ENCODE data around the gene BRDT.
A peak's percentile ranks its signal among the peaks of the same experiment; 100 is the strongest.

Gene BRDT

DNA sequence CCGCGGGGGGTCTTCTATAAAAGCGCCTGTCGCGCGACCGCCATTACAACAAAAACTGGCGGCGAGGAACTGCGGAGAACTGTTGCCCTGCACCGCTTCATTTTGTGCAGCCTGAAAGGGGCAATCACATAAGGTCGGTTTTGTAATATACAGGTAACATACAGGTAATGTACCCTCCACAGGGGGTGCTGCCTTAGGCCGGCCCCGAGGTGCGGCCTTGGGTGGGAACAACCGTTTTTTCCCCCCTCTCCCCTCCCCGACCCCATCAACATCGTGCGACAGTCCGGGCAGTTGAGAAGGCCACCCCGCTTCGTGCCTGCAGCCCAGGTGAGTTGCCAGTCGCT lies at the start of gene BRDT:
Gene BRDT (plus strand): TSS at position 46 of the 344 bp plus-strand sequence. CDS start 13,354 bp downstream, outside the sequence.
- DNase-seq: no peak

DNA sequence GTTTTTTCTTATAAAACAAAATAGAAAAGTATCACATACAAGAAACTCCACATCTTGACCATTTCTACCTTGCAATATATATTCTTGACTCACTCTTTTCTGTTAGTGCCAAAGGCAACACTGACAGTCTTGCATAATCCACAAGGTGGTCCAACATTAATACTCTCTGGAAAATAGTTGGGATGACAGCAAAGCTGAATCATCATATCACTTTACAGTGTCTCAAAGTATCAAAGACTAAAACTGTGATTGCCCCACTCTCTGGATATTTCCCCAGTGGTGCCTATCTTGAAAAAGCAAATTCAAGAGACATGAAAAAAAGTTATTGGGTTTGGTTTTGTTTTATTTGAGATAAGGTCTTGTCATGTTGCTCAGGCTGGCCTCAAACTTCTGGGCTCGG lies 48.6 kb upstream of the BRDT start:
- DNase-seq: no peak

DNA sequence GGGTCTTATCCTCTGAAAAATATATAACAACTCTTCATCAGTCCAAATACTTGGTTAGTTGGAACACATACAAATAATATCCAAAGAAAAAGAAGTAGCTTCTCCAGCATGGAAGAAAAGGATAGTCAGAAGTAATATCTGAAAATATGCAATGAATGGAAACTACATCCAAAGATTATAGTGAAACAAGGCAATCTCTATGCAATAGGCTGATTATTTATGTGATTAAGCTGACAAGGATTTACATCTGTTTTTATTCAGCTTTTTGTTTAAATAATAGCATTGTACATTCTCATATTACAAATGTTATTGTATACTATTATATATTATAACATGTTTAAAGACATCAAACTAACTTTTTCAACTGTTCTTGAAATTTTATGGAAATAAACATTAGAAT lies 48.0 kb upstream of the BRDT start:
- DNase-seq: no peak

DNA sequence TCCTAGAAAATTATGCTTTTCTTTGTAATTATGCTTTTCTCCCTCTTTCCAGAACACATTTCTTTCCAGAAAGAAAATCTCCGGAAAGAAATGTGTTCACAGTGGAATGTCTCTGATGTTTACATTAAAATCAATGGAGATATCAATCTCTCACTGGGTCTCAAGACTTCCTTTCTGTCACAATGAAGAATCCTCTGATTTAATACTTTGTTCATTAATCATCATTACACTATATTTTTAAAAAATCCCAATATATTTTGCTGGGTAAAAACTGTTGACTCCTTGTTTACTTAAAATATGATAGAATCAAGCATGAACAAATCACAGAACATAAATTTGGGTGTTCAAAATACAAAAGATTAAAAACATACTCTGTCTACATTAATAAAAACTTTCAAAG lies 36.9 kb upstream of the BRDT start:
- no peak for DNase-seq

DNA sequence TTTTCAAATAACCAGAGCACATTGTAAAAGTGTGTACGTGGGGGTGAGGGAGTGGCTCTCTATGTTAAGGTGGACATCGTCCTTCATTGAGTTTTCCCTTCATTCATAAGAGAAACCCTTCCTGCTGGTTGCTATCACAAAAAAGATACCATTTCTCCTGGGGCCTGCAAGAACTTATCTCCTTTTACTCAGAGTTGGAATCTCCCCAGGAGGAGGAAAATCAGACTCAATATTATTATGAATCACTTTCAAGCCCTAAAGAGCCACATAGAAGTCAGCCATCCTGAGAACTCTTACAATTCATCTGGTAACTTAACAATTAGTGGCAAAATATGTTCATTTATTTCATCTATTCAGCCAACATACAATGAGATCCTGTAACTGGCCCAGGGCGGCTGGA lies 36.2 kb upstream of the BRDT start:
- DNase-seq: no peak

DNA sequence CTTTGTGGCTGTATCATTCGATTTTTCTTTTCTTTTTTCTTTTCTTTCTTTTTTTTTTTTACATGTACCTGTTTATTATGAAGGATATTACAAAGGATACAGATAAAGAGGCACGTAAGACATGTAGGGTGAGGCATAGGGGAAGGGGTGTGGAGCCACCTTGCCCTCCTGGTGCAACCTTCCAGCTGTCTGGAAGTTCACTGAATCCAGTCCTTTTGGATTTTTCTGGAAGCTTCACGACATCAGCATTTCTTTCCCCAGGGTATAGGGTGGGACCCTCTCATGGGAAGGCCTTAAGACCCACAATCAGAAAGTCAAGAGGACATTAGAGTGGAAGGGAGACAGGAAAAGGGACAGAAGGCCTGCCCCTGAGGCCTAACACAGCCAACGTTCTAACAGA lies 33.2 kb upstream of the BRDT start:
- no peak for DNase-seq

DNA sequence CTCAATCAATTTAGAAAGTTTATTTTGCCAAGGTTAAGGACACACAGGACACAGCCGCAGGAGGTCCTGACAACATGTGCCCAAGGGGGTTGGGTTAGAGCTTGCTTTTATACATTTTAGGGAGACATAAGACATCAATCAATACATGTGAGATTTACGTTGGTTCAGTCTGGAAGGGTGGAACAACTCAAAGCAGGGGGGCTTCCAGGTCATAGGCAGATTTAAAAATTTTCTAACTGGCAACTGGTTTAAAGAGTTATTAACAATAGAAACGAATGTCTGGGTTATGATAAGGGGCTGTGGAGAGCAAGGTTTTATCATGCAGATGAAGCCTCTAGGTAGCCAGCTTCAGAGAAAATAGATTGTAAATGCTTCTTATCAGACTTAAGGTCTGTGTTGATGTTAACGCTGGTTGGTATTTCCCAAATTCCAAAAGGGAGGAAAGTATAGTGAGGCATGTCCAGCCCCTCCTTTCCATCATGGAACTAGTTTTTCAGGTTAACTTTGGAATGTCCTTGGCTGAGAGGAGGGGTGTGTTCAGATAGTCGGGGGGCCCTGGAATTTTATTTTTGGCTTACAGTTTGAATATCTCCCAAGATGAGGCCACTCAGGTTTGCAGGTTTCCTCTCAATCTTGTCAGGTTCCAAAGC lies 32.3 kb upstream of the BRDT start:
- no peak for DNase-seq

DNA sequence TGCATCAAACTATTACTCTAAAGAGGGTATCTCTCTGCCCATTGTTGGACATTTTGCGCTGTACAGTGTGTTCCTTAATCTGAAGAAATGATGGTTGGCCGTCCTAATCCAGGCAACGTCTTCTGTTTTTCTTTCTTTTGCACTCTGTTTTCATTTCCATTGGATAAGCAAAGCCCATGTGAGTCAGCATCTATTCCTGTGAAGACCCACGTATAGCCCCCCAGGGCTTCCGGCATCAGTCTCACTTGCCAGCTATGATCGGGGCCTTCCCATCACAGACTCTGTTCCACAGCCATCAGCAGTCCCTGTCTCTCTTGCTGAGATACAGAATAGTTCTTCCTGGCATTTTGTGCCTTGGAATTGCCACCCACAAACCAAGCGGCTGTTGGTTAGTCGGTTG lies 29.2 kb upstream of the BRDT start:
- DNase-seq: no peak

DNA sequence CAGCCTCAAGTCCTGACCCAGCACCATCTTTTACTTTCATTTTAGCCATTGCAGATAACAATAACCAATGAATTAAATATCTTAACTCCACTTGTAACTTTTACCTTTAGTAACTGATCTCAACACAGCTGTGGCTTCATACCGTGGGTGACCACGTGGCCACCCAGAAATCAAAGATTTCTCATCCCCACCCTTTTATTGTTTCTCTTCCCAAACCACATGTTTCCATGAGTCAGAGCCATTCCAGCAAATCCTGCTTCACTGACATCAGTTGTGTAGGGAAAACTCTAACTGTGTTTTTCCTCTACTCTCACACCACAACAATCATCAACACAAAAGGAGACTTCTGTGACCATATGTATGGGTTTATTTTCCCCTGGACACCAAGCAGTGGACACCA lies 25.1 kb upstream of the BRDT start:
- no peak for DNase-seq

DNA sequence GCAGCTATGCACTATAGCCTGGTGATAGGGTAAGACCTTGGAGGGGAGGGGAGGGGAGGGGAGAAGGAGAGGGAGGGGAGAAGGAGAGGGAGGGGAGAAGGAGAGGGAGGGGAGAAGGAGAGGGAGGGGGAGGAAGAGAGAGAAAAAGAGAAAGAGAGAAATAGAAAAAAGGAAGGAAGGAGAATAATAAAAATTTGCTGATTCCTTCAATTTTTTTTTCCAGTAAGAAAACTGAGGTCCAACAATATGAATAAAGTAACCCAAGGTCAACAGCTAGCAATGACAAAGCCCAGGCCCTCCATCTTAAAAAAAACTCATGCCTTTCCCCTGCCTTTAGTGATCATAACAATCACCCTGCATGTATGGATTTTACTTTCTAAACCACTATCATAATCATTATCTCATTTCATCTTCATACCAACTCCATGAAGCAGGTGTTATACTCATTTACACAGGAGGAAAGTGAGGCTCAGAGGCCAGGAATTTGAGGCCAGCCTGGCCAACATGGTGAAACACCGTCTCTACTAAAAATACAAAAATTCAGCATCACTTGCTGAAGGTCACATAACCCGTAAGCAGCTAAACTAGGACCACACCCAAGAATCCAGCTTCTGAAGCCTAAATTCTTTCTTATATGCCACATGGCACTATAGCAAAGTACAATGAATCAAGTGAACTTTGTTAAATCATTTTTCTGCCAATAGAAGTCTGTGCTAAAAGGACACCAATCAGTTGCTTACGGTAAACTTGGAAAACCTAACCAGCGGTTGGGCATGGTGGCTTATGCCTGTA lies 23.4 kb upstream of the BRDT start:
- DNase-seq: no peak

DNA sequence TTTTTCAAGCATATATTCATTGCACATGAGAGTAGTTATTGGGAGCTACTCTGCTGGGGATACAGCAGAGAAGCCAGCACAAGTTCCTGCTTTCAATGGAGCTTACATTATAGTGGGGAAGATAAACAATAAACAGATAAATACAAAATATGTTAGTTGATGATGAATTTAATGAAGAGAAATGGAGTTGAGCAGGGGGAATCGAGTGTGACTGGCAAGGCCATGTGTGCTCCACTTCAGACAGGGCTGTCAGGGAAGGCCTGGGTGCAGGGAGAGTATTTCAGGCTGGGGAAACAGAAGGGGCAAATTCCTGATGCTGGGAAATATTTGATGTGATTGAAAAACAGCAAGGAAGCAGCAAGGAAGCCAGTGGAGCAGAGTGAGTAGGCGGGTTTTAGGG lies 21.2 kb upstream of the BRDT start:
- DNase-seq: no peak

DNA sequence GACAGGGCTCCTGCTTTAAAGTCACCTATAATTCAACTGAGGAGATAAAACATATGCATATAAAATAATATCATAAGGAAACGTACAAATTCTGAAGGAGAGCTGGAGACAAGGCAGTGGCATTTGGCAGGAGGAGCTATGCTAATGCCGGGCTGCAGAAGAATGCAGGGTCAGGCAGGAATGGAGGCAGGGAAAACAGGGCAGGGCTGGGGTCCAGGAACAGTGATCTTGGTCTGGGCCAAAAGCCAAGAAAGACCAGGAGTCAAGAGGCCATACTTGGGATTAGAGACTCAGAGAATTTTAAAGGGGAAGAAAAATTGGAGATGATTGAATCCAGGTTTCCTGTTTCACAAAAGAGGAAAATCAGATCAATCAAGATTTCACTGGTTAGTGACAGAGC lies 20.0 kb upstream of the BRDT start:
- DNase-seq: no peak

DNA sequence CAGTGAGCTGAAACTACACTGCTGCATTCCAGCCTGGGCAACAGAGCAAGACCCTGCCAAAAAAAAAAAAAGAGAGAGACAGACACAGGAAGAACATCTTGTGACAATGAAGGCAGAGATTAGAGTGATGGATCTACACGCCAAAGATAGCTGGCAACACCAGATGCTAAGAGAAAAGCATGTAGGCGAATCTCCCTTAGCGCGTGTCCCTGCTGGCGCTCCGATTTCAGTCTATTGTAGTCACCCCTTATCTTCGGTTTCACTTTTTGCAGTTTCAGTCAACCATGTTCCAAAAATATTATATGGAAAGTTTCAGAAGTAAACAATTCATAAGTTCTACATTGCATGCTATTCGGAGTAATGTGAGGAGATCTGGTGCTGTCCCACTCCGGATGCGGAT lies 11.6 kb upstream of the BRDT start:
- DNase-seq: no peak

DNA sequence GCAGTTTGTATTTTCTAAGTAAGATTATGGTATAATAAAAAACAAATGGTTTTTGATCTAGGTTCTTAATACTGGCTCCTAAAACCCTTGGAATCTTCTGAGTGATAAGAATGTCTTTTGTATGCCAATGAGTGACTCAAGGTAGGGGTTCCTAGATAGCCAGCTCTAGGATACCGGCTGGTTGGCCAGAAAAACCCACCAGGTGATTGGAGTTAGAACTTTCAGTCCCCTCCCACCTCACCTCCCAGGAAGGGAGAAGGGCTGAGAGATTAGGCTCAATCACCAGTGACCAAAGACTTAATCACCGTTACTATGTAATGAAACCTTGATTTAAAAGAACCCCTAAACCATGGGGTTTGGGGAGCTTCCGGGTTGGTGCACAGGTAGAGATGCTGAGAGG lies 8.7 kb upstream of the BRDT start:
- DNase-seq: no peak

DNA sequence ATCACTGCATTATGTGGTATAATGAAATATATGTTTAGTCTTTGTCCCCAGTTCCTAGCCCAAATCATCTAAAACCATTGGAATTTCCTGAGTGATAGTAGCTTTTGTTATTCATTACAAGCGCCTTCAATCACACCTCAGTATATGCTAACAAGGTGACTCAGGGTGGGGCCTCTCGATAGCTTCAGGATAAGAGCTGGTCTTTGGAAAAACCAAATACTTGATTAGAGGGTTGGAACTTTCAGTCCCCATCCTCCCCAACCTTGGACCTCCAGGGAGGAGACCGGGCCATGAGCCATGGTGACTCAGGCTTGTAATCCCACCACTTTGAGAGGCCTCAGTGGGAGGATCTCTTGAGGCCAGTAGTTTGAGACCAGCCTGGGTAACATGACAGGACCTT lies 5.1 kb upstream of the BRDT start:
- no peak for DNase-seq

DNA sequence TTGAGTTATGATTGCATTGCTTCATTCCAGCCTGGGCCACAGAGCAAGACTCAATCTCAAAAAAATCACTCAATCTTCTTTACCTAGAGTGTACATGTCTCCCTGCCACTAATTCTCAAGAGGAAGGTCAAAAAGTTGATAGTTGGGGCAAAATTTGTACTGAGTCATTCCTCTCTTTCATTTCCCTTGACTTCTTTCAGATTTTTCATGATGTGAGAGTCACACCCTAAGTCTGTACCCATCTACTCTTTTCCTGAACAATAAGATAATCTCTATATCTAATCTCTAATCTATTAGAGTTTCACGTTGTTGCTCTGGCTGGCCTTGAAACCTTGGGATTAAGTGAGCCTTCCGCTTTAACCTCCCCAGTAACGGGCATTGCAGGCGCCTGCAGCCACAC lies 1.1 kb upstream of the BRDT start:
- DNase-seq: no peak

DNA sequence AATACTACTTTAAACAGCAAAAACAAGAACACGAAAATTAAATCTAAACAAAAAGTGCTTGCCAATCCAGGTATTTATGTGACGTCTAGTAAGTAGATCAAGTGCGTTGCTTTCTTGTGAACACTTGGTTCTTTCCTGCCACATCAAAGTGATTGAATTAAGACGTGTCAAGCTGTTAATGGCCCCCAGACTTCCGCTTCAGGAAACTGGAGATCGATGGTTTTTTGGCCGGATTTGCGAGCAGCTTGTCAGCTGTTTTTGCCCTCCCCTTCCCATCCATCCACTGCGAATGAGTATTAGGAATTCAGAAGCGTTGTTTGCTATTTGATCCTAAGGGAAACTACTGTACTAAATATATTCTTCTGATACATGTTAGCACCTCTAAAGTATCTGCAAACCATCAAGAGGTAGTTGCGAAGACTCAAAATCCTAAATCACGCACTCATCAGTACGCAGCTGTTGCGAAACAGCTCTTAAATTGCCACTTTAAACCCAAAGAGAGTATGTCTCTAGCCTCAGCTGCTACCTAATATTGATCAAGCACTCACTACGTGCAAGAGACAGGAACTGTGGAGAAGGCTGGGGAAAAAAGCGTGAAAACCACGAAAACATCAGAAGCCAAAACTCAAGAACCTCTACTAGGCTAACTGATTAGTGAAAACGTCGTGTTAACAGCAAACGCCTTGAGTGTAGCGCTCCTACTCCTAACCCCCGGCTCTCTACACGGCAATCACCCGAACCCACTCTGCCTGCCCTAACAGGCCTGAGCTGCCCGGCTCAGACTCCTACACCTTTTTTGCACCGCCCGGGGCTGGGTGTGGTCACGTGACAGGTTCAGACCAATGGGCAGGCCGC lies 473 bp upstream of the BRDT start:
- DNase-seq: peak; percentile 78

DNA sequence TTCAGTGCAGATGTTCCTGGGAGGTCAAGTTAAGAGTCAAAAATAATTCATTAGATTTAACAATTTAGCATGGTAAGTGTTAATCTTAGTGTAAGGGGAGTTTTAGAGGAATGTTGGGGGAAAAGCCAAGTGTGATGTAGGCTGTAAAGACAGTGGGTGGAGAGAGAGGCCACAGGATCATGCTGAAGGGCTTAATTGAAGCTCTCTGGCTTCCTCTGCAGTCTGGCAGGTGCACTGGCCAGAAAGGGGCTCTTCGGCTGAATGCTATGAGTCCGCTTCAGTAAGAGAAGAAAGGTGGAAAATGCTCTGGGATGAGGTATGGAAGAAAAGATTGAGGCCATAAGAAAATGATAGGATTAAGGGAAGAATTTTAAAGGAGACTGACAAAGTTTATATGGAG lies 3.0 kb downstream of the BRDT start:
- DNase-seq: peak; percentile 29

DNA sequence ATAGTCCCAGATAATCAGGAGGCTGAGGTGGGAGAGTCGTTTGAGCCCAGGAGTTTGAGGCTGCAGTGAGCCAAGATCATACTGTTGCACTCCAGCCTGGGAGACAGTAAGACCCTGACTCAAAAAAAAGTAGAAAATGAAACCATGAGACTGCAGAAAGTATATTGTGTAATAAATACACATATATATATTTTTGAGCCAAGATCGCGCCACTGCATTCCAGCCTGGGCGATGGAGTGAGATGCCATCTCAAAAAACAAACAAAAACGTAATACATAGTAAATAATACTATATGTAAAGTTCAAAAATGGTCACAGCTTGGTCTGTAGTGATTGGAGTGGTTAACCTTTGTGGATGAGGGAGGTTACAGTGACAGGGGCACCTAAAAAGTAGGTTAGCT lies 9.7 kb downstream of the BRDT start:
- DNase-seq: no peak

DNA sequence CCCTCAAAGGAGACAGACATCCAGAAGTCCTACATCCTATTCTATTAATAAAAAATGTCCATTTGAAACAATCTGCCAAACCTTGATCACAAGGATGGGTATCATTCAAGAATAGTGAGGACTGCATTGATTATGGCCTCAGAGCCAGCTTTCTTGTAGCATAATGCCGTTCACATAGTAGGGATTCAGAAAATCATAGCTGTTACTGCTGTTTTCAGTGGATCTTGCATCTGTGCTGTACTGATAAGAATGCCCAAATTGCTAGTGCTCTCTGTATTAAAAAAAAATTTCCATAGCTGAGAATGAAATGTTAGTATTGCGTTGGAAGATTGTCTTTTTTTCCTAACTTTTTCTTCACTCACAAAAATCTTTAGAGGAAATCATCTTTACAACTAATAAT lies 19.1 kb downstream of the BRDT start:
- no peak for DNase-seq

DNA sequence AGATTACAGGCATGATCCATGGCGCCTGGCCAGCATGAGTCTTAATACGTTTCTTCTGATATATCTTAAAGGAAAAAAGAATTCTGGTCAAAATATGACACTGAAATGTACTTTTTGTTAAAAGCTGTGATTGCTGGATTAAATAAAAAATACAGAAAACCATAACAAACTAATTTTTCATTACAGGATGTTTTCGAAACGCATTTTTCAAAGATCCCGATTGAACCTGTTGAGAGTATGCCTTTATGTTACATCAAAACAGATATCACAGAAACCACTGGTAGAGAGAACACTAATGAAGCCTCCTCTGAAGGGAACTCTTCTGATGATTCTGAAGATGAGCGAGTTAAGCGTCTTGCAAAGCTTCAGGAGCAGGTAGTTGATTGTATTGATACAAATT lies 30.2 kb downstream of the BRDT start:
- no peak for DNase-seq

DNA sequence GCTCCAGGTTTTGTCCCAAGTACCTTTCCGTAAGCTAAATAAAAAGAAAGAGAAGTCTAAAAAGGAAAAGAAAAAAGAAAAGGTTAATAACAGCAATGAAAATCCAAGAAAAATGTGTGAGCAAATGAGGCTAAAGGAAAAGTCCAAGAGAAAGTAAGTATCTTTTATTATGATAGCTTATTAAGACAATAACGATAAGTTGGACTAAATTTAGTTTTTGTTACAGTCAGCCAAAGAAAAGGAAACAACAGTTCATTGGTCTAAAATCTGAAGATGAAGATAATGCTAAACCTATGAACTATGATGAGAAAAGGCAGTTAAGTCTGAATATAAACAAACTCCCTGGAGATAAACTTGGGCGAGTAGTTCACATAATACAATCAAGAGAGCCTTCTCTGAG lies 31.5 kb downstream of the BRDT start:
- DNase-seq: no peak

DNA sequence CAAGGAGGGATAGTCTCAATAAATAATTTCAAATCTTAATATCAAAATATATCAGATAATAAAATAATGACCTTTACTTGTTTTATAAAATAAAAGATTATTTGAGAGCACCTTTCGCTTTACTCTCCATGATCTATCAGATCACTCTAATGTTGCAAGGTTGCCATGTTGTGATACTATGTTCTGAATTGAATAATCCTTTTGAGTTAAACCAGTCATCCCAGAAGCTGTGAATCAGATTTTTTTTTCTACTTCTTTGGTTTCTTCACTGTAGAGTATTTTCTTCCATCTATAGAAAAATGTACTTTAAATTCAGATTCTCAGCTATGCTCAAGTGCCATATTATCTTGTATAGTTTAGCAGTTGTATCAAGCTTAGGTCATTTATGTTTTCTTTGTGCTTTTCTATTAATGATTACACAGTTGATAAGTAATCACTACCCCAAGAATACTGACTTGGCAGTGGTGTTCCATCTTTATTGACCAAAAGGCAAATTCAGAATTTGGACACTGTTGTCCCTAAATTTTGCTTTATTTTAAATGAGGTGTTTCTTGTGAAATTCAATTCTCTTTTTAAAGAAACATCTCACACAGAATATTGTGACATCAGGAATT lies 32.9 kb downstream of the BRDT start:
- no peak for DNase-seq

DNA sequence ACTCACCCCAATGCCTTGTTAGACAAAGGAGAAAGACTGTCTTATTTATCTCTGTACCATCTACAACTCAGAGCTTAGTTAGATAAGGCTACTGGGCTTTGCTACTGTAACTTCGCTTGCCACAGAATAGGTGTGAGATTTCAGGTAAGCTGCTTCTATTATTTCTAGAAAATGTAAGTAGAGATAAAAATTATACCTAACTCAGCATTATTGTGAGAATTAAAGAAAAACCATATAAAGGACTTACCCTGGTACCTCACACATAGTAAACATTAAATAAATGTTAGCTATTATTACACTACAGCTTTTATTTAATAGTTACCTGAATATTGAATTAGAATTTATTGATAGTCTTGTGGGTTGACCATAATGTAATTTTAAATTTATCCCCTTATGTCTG lies 44.1 kb downstream of the BRDT start:
- no peak for DNase-seq
